Skin epidermis (tissue), 12 donors: ENCODE results near the gene IQGAP1.

Source experiments
- H3K27ac ChIP-seq, 21 experiments: fragments of 200-600 bp; sonication (generic) in 11 of 21; one replicate each; pipeline ENCODE4 v1.5.0; 2020; ENCODE audit warnings: mild to moderate bottlenecking in 3 of 21, inconsistent platforms in 2 of 21, moderate library complexity in 2 of 21
- H3K4me3 ChIP-seq, 7 experiments: fragments of 200-600 bp; sonication (generic) in 2 of 7; one replicate each; pipeline ENCODE4 v1.5.0; 2020; ENCODE audit warnings: inconsistent platforms in 2 of 7, mild to moderate bottlenecking in 2 of 7, moderate library complexity in 1 of 7

IQGAP1 gene

GRCh38 chr15:90465930-90466567, 78.0 kb downstream of the IQGAP1 start:
- H3K27ac ChIP-seq = peak overlapping the region in 4 of 21 experiments; percentile 32 to 45 (median 35)
- no peak overlapping the region for H3K4me3 ChIP-seq

GRCh38 chr15:90469723-90470122, 81.7 kb downstream of the IQGAP1 start:
- H3K4me3 ChIP-seq = no peak overlapping the region
- H3K27ac ChIP-seq = no peak overlapping the region

GRCh38 chr15:90470453-90470852, 82.4 kb downstream of the IQGAP1 start:
- H3K27ac ChIP-seq = peak overlapping the region in 3 of 21 experiments; percentile 2 to 32 (median 17)

GRCh38 chr15:90471126-90471525, 83.1 kb downstream of the IQGAP1 start:
- Histone ChIP-seq H3K4me3 (no peak overlapping the region), H3K27ac (peak overlapping the region in 3 of 21 experiments; percentile 2 to 32 (median 7))

More at GRCh38 chr15:90470453-90470852, 82.4 kb downstream of the IQGAP1 start:
- H3K4me3 ChIP-seq = no peak overlapping the region

- Histone ChIP-seq H3K4me3 (no peak overlapping the region), H3K27ac (no peak overlapping the region)
These were observed 83.7 kb downstream of the IQGAP1 start for GRCh38 chr15:90471769-90472168.

- Histone ChIP-seq H3K27ac (peak overlapping the region in 4 of 21 experiments; percentile 1 to 22 (median 13)), H3K4me3 (no peak overlapping the region)
These were observed 90.9 kb downstream of the IQGAP1 start for GRCh38 chr15:90478846-90479481.

GRCh38 chr15:90479656-90480055, 91.6 kb downstream of the IQGAP1 start:
- Histone ChIP-seq H3K4me3 (no peak overlapping the region), H3K27ac (peak overlapping the region in 2 of 21 experiments; percentile 4 to 22)

GRCh38 chr15:90481023-90481422, 93.0 kb downstream of the IQGAP1 start:
- Histone ChIP-seq H3K4me3 (no peak overlapping the region), H3K27ac (peak overlapping the region in 1 of 21 experiments; percentile 43)

- Histone ChIP-seq H3K4me3 (no peak overlapping the region), H3K27ac (peak overlapping the region in 1 of 21 experiments; percentile 14)
These were observed 94.3 kb downstream of the IQGAP1 start for GRCh38 chr15:90482124-90483011.

- Histone ChIP-seq H3K27ac (no peak overlapping the region), H3K4me3 (no peak overlapping the region)
These were observed 94.9 kb downstream of the IQGAP1 start for GRCh38 chr15:90483012-90483307.

GRCh38 chr15:90483637-90484036, 95.6 kb downstream of the IQGAP1 start:
- H3K27ac ChIP-seq = no peak overlapping the region
- H3K4me3 ChIP-seq = no peak overlapping the region

- Histone ChIP-seq H3K27ac (no peak overlapping the region), H3K4me3 (no peak overlapping the region)
These were observed 99.1 kb downstream of the IQGAP1 start for GRCh38 chr15:90487186-90487585.

- H3K27ac ChIP-seq = no peak overlapping the region
- no peak overlapping the region for H3K4me3 ChIP-seq
These were observed 101.5 kb downstream of the IQGAP1 start for GRCh38 chr15:90489514-90489913.

- H3K27ac ChIP-seq = no peak overlapping the region
- H3K4me3 ChIP-seq = no peak overlapping the region
These were observed 101.9 kb downstream of the IQGAP1 start for GRCh38 chr15:90489944-90490343.

GRCh38 chr15:90493647-90494046, 105.6 kb downstream of the IQGAP1 start:
- Histone ChIP-seq H3K4me3 (no peak overlapping the region), H3K27ac (peak overlapping the region in 1 of 21 experiments; percentile 18)

- no peak overlapping the region for H3K4me3 ChIP-seq
- H3K27ac ChIP-seq = no peak overlapping the region
These were observed 107.0 kb downstream of the IQGAP1 start for GRCh38 chr15:90495067-90495466.

GRCh38 chr15:90496791-90497190, 108.7 kb downstream of the IQGAP1 start:
- Histone ChIP-seq H3K27ac (no peak overlapping the region), H3K4me3 (no peak overlapping the region)

GRCh38 chr15:90497376-90497775, 109.3 kb downstream of the IQGAP1 start:
- peak overlapping the region in 1 of 21 experiments; percentile 30 for H3K27ac ChIP-seq
- no peak overlapping the region for H3K4me3 ChIP-seq

- no peak overlapping the region for H3K4me3 ChIP-seq
- H3K27ac ChIP-seq = peak overlapping the region in 1 of 21 experiments; percentile 30
These were observed 109.9 kb downstream of the IQGAP1 start for GRCh38 chr15:90497912-90498311.

- Histone ChIP-seq H3K4me3 (no peak overlapping the region), H3K27ac (peak overlapping the region in 1 of 21 experiments; percentile 20)
These were observed 112.1 kb downstream of the IQGAP1 start for GRCh38 chr15:90500171-90500570.

- Histone ChIP-seq H3K27ac (no peak overlapping the region), H3K4me3 (no peak overlapping the region)
These were observed 113.9 kb downstream of the IQGAP1 start for GRCh38 chr15:90501898-90502297.
